HG03066 (cell line): ENCODE measurements around the gene RNF19B.

Experiments used
- ATAC-seq: cut with Tn5 transposase; IDR thresholded peaks from one replicate; pipeline ENCODE4 v1.9.1; 2021; ENCODE audit warnings: low read depth; ENCODE audit not compliant: unreplicated experiment

The RNF19B gene

GRCh38 chr1:32903991-32904785, 60.4 kb downstream of the RNF19B start:
- ATAC-seq: no peak

- no peak for ATAC-seq
Observed at GRCh38 chr1:32902535-32902920, 62.1 kb downstream of the RNF19B start.

- ATAC-seq: no peak
Observed at GRCh38 chr1:32901823-32902534, 62.6 kb downstream of the RNF19B start.

GRCh38 chr1:32900956-32901822, 63.4 kb downstream of the RNF19B start, which contains the start of gene TMEM54:
TMEM54 (minus strand) TSS chr1:32901389; CDS start chr1:32901238, 151 bp downstream.
- no peak for ATAC-seq

- no peak for ATAC-seq
Observed at GRCh38 chr1:32900371-32900955, 64.1 kb downstream of the RNF19B start.

GRCh38 chr1:32899586-32900296, 64.9 kb downstream of the RNF19B start:
- no peak for ATAC-seq

- no peak for ATAC-seq
Observed at GRCh38 chr1:32898958-32899357, 65.7 kb downstream of the RNF19B start.

- no peak for ATAC-seq
Observed at GRCh38 chr1:32898056-32898455, 66.6 kb downstream of the RNF19B start.

- no peak for ATAC-seq
Observed at GRCh38 chr1:32897082-32898049, 67.2 kb downstream of the RNF19B start.

GRCh38 chr1:32896451-32896850, 68.2 kb downstream of the RNF19B start:
- no peak for ATAC-seq

GRCh38 chr1:32895325-32896215, 69.0 kb downstream of the RNF19B start:
- ATAC-seq: no peak

- no peak for ATAC-seq
Observed at GRCh38 chr1:32894681-32895080, 69.9 kb downstream of the RNF19B start.

GRCh38 chr1:32894019-32894600, 70.5 kb downstream of the RNF19B start:
- ATAC-seq: no peak

- ATAC-seq: no peak
Observed at GRCh38 chr1:32893198-32894018, 71.2 kb downstream of the RNF19B start.

- no peak for ATAC-seq
Observed at GRCh38 chr1:32892368-32893197, 72.0 kb downstream of the RNF19B start.

GRCh38 chr1:32891630-32892029, 73.0 kb downstream of the RNF19B start:
- no peak for ATAC-seq
